Ovary (tissue), 9 donors: Measurements from ENCODE around the gene NSL1. TPM values are rescaled to one million over a fixed set of nuclear protein-coding genes. Genes with fewer than 3 reads are reported as not detected.
"Not testable (repeated sequence)": the region's sequence is repeated elsewhere in the genome, so short reads cannot be mapped to it uniquely, and the experiment has no call there.

Experiments used
- DNase-seq, 5 donors: peaks; one replicate each; pipeline ENCODE4 v3.0.0-alpha.2; 2019 to 2020
- H3K27ac ChIP-seq, 2 donors: fragments of 200-600 bp; one replicate each; pipeline versions ENCODE4 v1.5.1 to v1.8.0; 2019 to 2022
- H3K27me3 ChIP-seq: fragments of 200-600 bp; one replicate; pipeline ENCODE4 v1.8.0; 2022
- H3K36me3 ChIP-seq: fragments of 200-600 bp; sonication (generic); one replicate; pipeline ENCODE4 v1.5.1; 2019
- H3K4me1 ChIP-seq: one replicate; pipeline ENCODE4 v1.8.1; 2013; ENCODE audit warnings: mild to moderate bottlenecking, moderate library complexity; ENCODE audit not compliant: insufficient read depth
- H3K4me3 ChIP-seq: fragments of 200-600 bp; sonication (generic); one replicate; pipeline ENCODE4 v1.5.1; 2017
- H3K9me3 ChIP-seq, 2 donors: fragments of 200-600 bp in 1 of 2; sonication (generic) in 1 of 2; one replicate each; pipeline versions ENCODE4 v1.5.1 to v1.8.1; 2013 to 2019; ENCODE audit warnings: mild to moderate bottlenecking in 1 of 2, moderate library complexity in 1 of 2
- EP300 ChIP-seq: sonication (generic); formaldehyde crosslinking; IDR thresholded peaks from one replicate; pipeline ENCODE4 v1.6.1; 2017; ENCODE audit warnings: antibody characterized with exemption
- POLR2A ChIP-seq: fragments of 450-650 bp; IDR thresholded peaks from one replicate; pipeline ENCODE4 v1.6.1; 2017; ENCODE audit warnings: antibody characterized with exemption, mild to moderate bottlenecking, moderate library complexity
- WGBS, 3 donors: extraction: QIAGEN DNeasy Blood & Tissue Kit in 1 of 3; methylation state at CpG; one replicate each; pipeline versions ENCODE4 v1.1.5 to v1.1.7; 2013 to 2017; 5-methylcytosine and 5-hydroxymethylcytosine counted together
- intact Hi-C, 4 donors: fragments of 100-400 bp; cut with DNase I; formaldehyde crosslinking; loops; one replicate each; pipeline versions ENCODE4 v1.11.0 to v1.15.1; 2022 to 2023
- polyA plus RNA-seq, 2 donors: library from polyadenylated mRNA; stranded (reverse); fragments of 200-250 nt in 1 of 2; fragments of 350-450 nt in 1 of 2; fragmentation: Illumina TruSeq in 1 of 2; extraction: RNeasy Lipid Tissue Mini Kit (QIAGEN cat#74804) in 1 of 2; gene quantifications; one replicate each; pipeline ENCODE4 v1.2.3, GENCODE V29; 2013 to 2014
- total RNA-seq, 7 donors: library from RNA; depleted of rRNA in 2 of 7; stranded (reverse); fragments of >200 nt in 2 of 7; fragmentation: NEBNext Ultra II Directional in 3 of 7; extraction: Animal tissue kit (Norgen Biotek cat#: 25700) in 3 of 7; gene quantifications; one replicate each; pipeline versions ENCODE4 v1.1.0 to v1.2.4, GENCODE V29; 2016 to 2023
- TF ChIP-seq, protein P1 (sequence below), 3 donors: fragments of 450-650 bp in 2 of 3; fragments of 200-600 bp in 1 of 3; IDR thresholded peaks; one replicate each; pipeline versions ENCODE4 v1.5.1 to v1.8.0; 2016 to 2022; ENCODE audit warnings: antibody characterized with exemption in 3 of 3, mild to moderate bottlenecking in 1 of 3
- donor health status: DM: no; HTN: no; CAD: no; lungs with moderate emphysema.
- donor health status: DM: no; HTN: no; CAD: no.
- donor health status: Bipolar disorder and iron deficiency.
- donor health status: DM: yes; HTN: yes; CAD: no.
- donor health status: DM: no; HTN: no; CAD: no.
- donor health status: DM: yes; HTN: yes; CAD: no.

The NSL1 gene
- total and polyA plus RNA-seq, 9 donors = 17.2 to 35.2 (median 29.1) TPM

DNA sequence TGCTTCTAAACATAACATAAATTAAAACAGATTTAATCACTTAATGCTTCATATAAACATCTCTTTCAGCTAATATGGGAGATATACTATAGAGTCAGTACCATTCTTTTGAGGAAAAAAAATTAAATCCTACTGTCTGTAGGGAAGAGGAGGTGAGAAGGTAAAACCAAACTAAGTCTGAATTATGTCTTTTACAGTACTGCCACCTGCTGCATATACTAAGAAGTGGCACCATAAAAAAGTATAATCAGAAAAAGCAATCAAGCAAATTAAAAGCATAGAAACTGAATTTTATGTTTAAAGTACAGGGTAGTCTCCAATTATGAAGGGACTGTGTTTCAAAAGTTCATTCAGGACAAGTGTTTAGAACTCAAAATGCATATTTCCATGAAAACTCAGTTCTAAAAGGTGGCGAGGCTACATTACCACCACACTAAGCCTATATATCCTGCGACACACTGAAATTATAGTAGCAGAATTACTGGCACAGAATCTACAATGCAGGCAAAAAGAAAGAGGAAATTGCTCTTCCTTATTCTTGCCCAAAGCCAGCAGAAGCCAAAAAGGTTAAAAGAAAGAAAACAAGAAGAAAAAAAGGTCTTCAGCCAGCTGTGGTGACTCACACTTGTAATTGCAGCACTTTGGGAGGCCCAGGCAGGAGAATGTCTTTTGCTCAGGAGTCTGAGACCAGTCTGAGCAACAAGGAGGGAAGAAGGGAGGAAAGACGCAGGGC lies 9.0 kb downstream of the NSL1 start:
- H3K27me3 ChIP-seq = no peaks in the 10 kb centered on the region
- 92 to 96% (median 96%) methylated on average over 3 of the region's 3 CpGs for WGBS, 3 donors
- no peaks in the 10 kb centered on the region for H3K4me1 ChIP-seq
- H3K4me3 ChIP-seq = no peak overlapping the region
- no peak for DNase-seq
- H3K9me3 ChIP-seq = no peaks in the 10 kb centered on the region
- H3K27ac ChIP-seq = no peak overlapping the region
- intact Hi-C loops = loop anchor here in 1 of 4 donors (10.0 kb wide), 1 partner anchor 118 kb away; no protein-coding TSS in a partner anchor
- no peaks in the 10 kb centered on the region for H3K36me3 ChIP-seq
- no peak for TF ChIP-seq EP300
- TF ChIP-seq, protein P1, sequence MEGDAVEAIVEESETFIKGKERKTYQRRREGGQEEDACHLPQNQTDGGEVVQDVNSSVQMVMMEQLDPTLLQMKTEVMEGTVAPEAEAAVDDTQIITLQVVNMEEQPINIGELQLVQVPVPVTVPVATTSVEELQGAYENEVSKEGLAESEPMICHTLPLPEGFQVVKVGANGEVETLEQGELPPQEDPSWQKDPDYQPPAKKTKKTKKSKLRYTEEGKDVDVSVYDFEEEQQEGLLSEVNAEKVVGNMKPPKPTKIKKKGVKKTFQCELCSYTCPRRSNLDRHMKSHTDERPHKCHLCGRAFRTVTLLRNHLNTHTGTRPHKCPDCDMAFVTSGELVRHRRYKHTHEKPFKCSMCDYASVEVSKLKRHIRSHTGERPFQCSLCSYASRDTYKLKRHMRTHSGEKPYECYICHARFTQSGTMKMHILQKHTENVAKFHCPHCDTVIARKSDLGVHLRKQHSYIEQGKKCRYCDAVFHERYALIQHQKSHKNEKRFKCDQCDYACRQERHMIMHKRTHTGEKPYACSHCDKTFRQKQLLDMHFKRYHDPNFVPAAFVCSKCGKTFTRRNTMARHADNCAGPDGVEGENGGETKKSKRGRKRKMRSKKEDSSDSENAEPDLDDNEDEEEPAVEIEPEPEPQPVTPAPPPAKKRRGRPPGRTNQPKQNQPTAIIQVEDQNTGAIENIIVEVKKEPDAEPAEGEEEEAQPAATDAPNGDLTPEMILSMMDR (IDR thresholded peaks at IDR 0.05) = peak in 1 of 3 donors; percentile 26

DNA sequence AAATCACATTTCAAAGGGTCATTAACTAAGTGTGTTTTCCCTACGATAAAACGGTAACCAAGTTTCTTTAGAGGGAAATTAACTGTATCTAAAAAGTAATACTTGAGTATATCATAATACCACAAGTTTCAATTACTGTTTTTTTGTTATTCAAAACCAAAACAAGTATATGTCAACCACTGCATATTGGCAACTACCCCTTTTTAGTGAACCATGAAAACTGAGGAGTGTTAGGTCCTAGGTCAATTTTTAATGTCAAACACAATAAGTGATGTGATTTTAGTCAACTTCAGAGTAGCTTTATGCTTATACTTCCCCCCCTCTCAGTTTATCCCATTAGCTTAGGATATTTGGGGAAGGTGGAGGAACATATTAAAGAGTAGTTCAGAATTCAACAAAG lies 10.4 kb downstream of the NSL1 start:
- DNase-seq = no peak
- TF ChIP-seq, protein P1 (IDR thresholded peaks at IDR 0.05) = no peak
- TF ChIP-seq POLR2A (no peak), EP300 (no peak)
- H3K36me3 ChIP-seq = no peaks in the 10 kb centered on the region

DNA sequence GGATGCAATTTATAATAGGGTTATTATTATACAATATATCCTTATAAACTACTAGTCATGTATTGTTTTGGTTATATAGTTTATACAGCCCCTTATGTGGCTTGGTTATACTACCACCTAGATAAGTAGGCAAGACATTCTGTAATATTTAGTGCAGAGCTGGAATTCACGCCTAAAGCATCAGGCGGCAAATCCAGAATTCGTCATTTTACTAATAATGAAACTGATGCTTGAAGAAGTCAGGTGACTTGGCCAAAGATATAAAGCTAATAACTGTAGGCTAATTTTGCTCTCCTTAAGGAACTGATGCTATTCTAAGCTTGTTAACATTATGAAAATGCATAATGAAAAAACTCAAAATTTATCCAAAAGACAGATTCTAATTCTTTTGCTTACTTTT lies 10.8 kb downstream of the NSL1 start:
- Histone ChIP-seq H3K27ac (no peak overlapping the region), H3K9me3 (no peaks in the 10 kb centered on the region), H3K4me1 (no peaks in the 10 kb centered on the region), H3K4me3 (no peak overlapping the region), H3K36me3 (no peaks in the 10 kb centered on the region), H3K27me3 (no peaks in the 10 kb centered on the region)
- no peak for DNase-seq
- TF ChIP-seq EP300 (no peak), POLR2A (no peak)
- TF ChIP-seq, protein P1 (IDR thresholded peaks at IDR 0.05) = no peak
- whole genome bisulfite sequencing, 3 donors = 95 to 97% (median 97%) methylated on average over 3 of the region's 3 CpGs
- intact Hi-C loops = loop anchor here in 1 of 4 donors (10.0 kb wide), 1 partner anchor 116 kb away; no protein-coding TSS in a partner anchor

More for the DNA sequence above, 10.4 kb downstream of the NSL1 start:
- Histone ChIP-seq H3K9me3 (no peaks in the 10 kb centered on the region), H3K4me1 (no peaks in the 10 kb centered on the region), H3K27me3 (no peaks in the 10 kb centered on the region), H3K4me3 (no peak overlapping the region), H3K27ac (no peak overlapping the region)
- intact Hi-C loops = loop anchor here in 1 of 4 donors (10.0 kb wide), 1 partner anchor 116 kb away; no protein-coding TSS in a partner anchor
- WGBS, 3 donors = 90 to 95% (median 91%) methylated on average over 2 of the region's 2 CpGs

DNA sequence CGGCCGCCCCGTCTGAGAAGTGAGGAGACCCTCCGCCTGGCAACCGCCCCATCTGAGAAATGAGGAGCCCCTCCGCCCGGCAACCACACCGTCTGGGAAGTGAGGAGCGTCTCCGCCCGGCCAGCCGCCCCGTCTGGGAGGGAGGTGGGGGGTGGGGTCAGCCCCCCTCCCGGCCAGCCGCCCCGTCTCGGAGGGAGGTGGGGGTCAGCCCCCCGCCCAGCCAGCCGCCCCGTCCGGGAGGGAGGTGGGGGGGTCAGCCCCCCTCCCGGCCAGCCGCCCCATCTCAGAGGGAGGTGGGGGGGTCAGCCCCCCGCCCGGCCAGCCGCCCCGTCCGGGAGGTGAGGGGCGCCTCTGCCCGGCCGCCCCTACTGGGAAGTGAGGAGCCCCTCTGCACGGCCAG lies 12.5 kb downstream of the NSL1 start:
- H3K36me3 ChIP-seq, H3K4me3 ChIP-seq, H3K4me1 ChIP-seq, DNase-seq, intact Hi-C loops, H3K27ac ChIP-seq, H3K9me3 ChIP-seq, H3K27me3 ChIP-seq: not testable (repeated sequence)
- WGBS, 3 donors = 94% methylated on average over 32 of the region's 32 CpGs; no CpG with 5 or more reads in 2 of the 3 donors

DNA sequence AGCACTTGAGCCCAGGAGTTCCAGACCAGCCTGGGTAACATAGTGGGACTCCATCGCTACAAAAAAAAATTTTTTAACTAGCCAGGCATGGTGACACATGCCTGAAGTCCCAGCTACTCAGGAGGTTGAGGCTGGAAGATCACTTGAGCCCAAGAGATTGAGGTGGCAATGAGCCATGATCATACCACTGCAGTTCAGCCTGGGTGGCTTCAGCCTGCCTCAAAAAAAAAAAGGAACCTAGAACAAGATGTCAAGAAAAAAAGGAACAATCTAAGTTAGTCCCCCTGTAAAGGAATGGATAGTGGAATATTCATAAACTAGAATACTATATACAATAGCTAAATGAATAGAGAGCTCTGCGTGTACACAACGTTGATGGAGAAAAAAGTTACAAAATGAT lies 14.4 kb downstream of the NSL1 start:
- Histone ChIP-seq H3K27me3 (no peaks in the 10 kb centered on the region), H3K9me3 (no peaks in the 10 kb centered on the region), H3K36me3 (no peaks in the 10 kb centered on the region), H3K4me3 (no peak overlapping the region), H3K27ac (no peak overlapping the region), H3K4me1 (no peaks in the 10 kb centered on the region)
- 86 to 96% (median 93%) methylated on average over 3 of the region's 3 CpGs for WGBS, 3 donors
- intact Hi-C loops = no loop called here
- no peak for DNase-seq
- TF ChIP-seq, protein P1 (IDR thresholded peaks at IDR 0.05) = no peak
- TF ChIP-seq EP300 (no peak), POLR2A (no peak)
